K562 (cell line): ENCODE results near the gene ZC3HAV1L. TPM values are rescaled to one million over a fixed set of nuclear protein-coding genes. Genes with fewer than 3 reads are reported as not detected.
A peak's percentile ranks its signal among the peaks of the same experiment; 100 is the strongest.

Source experiments
- ATF7 ChIP-seq: fragments of 450-650 bp; IDR thresholded peaks from 2 replicates; pipeline ENCODE4 v1.7.1; 2014; ENCODE audit warnings: mild to moderate bottlenecking, moderate library complexity
- DPF2 ChIP-seq: fragments of 450-650 bp; IDR thresholded peaks from 2 replicates; pipeline ENCODE4 v1.6.1; 2016
- ELF4 ChIP-seq: fragments of 450-650 bp; formaldehyde crosslinking; IDR thresholded peaks from 2 replicates; pipeline ENCODE4 v1.4.0; 2022; ENCODE audit warnings: missing genetic modification characterization
- FOXJ2 ChIP-seq: fragments of 200-800 bp; sonication (Bioruptor generic); IDR thresholded peaks from 2 replicates; pipeline ENCODE4 v1.6.1; 2016; ENCODE audit warnings: missing genetic modification characterization, missing compliant biosample characterization
- KLF16 ChIP-seq: IDR thresholded peaks from 2 replicates; pipeline ENCODE4 v1.6.1; 2016; ENCODE audit warnings: antibody characterized with exemption
- MYNN ChIP-seq, 2 experiments: sonication (generic); formaldehyde crosslinking in 1 of 2; IDR thresholded peaks; 2 replicates each; pipeline versions ENCODE4 v1.5.0 to v1.6.1; 2016 to 2020; ENCODE audit warnings: antibody characterized with exemption in 1 of 2, missing genetic modification reagents in 1 of 2
- NFXL1 ChIP-seq: fragments of 450-650 bp; formaldehyde crosslinking; IDR thresholded peaks from 2 replicates; pipeline ENCODE4 v1.4.0; 2021; ENCODE audit warnings: mild to moderate bottlenecking
- STAG1 ChIP-seq: sonication (generic); formaldehyde crosslinking; IDR thresholded peaks from 2 replicates; pipeline ENCODE4 v1.5.0; 2020; ENCODE audit warnings: missing genetic modification reagents, borderline replicate concordance
- TEAD4 ChIP-seq, 2 experiments: sonication (generic) in 1 of 2; formaldehyde crosslinking in 1 of 2; IDR thresholded peaks; 2 replicates each; pipeline versions ENCODE4 v1.6.1 to v1.8.0; 2012 to 2022; ENCODE audit warnings: borderline replicate concordance in 1 of 2, inconsistent platforms in 1 of 2, low read length in 1 of 2, mild to moderate bottlenecking in 1 of 2, missing genetic modification reagents in 1 of 2
- polyA plus RNA-seq, 8 experiments: library from polyadenylated mRNA; depleted of rRNA in 4 of 8; stranded (reverse) in 5 of 8; unstranded in 3 of 8; fragments of >200 nt; fragmentation: Nextera tagmentation in 2 of 8; fragmentation: Illumina TruSeq in 1 of 8; extraction: Ambion mirVana in 2 of 8; extraction: Trizol in 1 of 8; gene quantifications; 2 replicates each; pipeline versions ENCODE4 v1.2.1 to v1.2.3, GENCODE V29; 2011 to 2014; ENCODE audit warnings: inconsistent platforms in 1 of 8, missing spikeins in 1 of 8
- total RNA-seq, 7 experiments: library from RNA; depleted of rRNA in 6 of 7; stranded (reverse); fragments of >200 nt in 6 of 7; fragmentation: Illumina TruSeq in 2 of 7; extraction: Trizol in 2 of 7; gene quantifications; 2 replicates each; pipeline versions ENCODE4 v1.2.1 to v1.2.3, GENCODE V29; 2011 to 2021; ENCODE audit warnings: low replicate concordance in 1 of 7
- TF ChIP-seq, protein P1 (sequence below): IDR thresholded peaks from 2 replicates; pipeline ENCODE4 v1.6.1; 2011; ENCODE audit warnings: borderline replicate concordance, low read depth, mild to moderate bottlenecking, moderate library complexity, low read length; ENCODE audit not compliant: insufficient read depth, poor library complexity, severe bottlenecking
- TF ChIP-seq, protein P2 (sequence below), 3 experiments: fragments of 200-800 bp in 1 of 3; sonication (Bioruptor generic) in 1 of 3; sonication (generic) in 1 of 3; formaldehyde crosslinking in 1 of 3; IDR thresholded peaks; 2 replicates each; pipeline versions ENCODE4 v1.6.1 to v1.8.0; 2016 to 2022; ENCODE audit warnings: mild to moderate bottlenecking in 2 of 3, missing compliant biosample characterization in 2 of 3, missing genetic modification characterization in 2 of 3, missing genetic modification reagents in 1 of 3
- TF ChIP-seq, protein P3 (sequence below): fragments of 450-650 bp; IDR thresholded peaks from 2 replicates; pipeline ENCODE4 v1.6.1; 2016; ENCODE audit warnings: mild to moderate bottlenecking
- TF ChIP-seq, protein P4 (sequence below): fragments of 450-650 bp; IDR thresholded peaks from 2 replicates; pipeline ENCODE4 v1.6.1; 2017; ENCODE audit warnings: antibody characterized with exemption, mild to moderate bottlenecking
- TF ChIP-seq, protein P5 (sequence below): fragments of 450-650 bp; IDR thresholded peaks from 2 replicates; pipeline ENCODE4 v1.6.1; 2016

The ZC3HAV1L gene
- total and polyA plus RNA-seq, 9 of the 15 experiments (the other 6 are each of a cell fraction or from before 2014, with no cell fraction given) = not detected

DNA sequence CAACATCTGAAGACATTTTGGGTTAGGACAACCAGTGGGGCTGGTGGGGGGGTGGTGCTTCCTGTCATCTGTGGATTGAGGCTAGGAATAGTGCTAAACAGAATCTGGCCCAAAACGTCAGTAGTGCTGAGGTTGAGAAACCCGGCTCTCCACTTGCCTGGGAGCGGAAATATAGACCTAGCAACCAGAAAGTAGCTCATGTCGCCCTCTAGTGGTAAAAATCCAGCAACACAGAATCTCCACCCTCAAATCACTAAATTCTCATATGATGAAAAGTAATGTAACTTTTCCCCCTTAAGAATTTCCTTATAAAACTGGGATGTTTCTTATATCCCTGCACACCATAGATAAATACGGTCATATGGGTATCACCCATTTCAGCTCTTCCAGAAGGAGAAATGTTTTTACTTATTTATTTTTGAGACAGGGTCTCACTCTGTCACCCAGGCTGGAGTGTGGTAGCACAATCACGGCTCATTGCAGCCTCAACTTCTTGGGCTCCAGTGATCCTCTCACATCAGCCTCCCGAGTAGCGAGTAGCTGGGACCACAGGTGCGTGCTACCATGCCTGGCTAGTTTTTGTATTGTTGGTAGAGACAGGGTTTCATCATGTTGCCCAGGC, 39.3 kb upstream of the ZC3HAV1L start (continued):
- TF ChIP-seq NFXL1 (CRISPR knock-in tag) = no peak
- TF ChIP-seq, protein P1, sequence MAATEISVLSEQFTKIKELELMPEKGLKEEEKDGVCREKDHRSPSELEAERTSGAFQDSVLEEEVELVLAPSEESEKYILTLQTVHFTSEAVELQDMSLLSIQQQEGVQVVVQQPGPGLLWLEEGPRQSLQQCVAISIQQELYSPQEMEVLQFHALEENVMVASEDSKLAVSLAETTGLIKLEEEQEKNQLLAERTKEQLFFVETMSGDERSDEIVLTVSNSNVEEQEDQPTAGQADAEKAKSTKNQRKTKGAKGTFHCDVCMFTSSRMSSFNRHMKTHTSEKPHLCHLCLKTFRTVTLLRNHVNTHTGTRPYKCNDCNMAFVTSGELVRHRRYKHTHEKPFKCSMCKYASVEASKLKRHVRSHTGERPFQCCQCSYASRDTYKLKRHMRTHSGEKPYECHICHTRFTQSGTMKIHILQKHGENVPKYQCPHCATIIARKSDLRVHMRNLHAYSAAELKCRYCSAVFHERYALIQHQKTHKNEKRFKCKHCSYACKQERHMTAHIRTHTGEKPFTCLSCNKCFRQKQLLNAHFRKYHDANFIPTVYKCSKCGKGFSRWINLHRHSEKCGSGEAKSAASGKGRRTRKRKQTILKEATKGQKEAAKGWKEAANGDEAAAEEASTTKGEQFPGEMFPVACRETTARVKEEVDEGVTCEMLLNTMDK = peak; percentile 42
- no peak for TF ChIP-seq ELF4 (CRISPR knock-in tag)
- peak; percentile 43 for TF ChIP-seq ATF7
- 0 out of 2 replicates have a peak, but pooled peaks have one; percentile 8 for TF ChIP-seq MYNN (IDR thresholded peaks at IDR 0.05)
- TF ChIP-seq MYNN (CRISPR knock-in tag; IDR thresholded peaks at IDR 0.05) = no peak
- TF ChIP-seq, protein P2, sequence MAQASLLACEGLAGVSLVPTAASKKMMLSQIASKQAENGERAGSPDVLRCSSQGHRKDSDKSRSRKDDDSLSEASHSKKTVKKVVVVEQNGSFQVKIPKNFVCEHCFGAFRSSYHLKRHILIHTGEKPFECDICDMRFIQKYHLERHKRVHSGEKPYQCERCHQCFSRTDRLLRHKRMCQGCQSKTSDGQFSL (CRISPR knock-in tag; IDR thresholded peaks at IDR 0.05) = no peak
- TF ChIP-seq, protein P2 (tag; IDR thresholded peaks at IDR 0.05) = no peak; a peak in 1 of 4 replicates
- peak; percentile 89 for TF ChIP-seq TEAD4 (IDR thresholded peaks at IDR 0.05; ENCODE audit: low read length)
- no peak for TF ChIP-seq TEAD4 (CRISPR knock-in tag; IDR thresholded peaks at IDR 0.05; ENCODE audit: borderline replicate concordance)
- peak; percentile 23; the same call in 1 of the 2 replicates for TF ChIP-seq DPF2
- peak; percentile 28; the same call in 1 of the 2 replicates for TF ChIP-seq KLF16
- no peak for TF ChIP-seq FOXJ2
- TF ChIP-seq, protein P3, sequence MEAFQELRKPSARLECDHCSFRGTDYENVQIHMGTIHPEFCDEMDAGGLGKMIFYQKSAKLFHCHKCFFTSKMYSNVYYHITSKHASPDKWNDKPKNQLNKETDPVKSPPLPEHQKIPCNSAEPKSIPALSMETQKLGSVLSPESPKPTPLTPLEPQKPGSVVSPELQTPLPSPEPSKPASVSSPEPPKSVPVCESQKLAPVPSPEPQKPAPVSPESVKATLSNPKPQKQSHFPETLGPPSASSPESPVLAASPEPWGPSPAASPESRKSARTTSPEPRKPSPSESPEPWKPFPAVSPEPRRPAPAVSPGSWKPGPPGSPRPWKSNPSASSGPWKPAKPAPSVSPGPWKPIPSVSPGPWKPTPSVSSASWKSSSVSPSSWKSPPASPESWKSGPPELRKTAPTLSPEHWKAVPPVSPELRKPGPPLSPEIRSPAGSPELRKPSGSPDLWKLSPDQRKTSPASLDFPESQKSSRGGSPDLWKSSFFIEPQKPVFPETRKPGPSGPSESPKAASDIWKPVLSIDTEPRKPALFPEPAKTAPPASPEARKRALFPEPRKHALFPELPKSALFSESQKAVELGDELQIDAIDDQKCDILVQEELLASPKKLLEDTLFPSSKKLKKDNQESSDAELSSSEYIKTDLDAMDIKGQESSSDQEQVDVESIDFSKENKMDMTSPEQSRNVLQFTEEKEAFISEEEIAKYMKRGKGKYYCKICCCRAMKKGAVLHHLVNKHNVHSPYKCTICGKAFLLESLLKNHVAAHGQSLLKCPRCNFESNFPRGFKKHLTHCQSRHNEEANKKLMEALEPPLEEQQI = peak; percentile 50; the same call in 1 of the 2 replicates
- TF ChIP-seq, protein P4, sequence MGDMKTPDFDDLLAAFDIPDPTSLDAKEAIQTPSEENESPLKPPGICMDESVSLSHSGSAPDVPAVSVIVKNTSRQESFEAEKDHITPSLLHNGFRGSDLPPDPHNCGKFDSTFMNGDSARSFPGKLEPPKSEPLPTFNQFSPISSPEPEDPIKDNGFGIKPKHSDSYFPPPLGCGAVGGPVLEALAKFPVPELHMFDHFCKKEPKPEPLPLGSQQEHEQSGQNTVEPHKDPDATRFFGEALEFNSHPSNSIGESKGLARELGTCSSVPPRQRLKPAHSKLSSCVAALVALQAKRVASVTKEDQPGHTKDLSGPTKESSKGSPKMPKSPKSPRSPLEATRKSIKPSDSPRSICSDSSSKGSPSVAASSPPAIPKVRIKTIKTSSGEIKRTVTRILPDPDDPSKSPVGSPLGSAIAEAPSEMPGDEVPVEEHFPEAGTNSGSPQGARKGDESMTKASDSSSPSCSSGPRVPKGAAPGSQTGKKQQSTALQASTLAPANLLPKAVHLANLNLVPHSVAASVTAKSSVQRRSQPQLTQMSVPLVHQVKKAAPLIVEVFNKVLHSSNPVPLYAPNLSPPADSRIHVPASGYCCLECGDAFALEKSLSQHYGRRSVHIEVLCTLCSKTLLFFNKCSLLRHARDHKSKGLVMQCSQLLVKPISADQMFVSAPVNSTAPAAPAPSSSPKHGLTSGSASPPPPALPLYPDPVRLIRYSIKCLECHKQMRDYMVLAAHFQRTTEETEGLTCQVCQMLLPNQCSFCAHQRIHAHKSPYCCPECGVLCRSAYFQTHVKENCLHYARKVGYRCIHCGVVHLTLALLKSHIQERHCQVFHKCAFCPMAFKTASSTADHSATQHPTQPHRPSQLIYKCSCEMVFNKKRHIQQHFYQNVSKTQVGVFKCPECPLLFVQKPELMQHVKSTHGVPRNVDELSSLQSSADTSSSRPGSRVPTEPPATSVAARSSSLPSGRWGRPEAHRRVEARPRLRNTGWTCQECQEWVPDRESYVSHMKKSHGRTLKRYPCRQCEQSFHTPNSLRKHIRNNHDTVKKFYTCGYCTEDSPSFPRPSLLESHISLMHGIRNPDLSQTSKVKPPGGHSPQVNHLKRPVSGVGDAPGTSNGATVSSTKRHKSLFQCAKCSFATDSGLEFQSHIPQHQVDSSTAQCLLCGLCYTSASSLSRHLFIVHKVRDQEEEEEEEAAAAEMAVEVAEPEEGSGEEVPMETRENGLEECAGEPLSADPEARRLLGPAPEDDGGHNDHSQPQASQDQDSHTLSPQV = peak; percentile 55
- peak; percentile 11; the same call in 1 of the 2 replicates for TF ChIP-seq STAG1
- TF ChIP-seq, protein P5, sequence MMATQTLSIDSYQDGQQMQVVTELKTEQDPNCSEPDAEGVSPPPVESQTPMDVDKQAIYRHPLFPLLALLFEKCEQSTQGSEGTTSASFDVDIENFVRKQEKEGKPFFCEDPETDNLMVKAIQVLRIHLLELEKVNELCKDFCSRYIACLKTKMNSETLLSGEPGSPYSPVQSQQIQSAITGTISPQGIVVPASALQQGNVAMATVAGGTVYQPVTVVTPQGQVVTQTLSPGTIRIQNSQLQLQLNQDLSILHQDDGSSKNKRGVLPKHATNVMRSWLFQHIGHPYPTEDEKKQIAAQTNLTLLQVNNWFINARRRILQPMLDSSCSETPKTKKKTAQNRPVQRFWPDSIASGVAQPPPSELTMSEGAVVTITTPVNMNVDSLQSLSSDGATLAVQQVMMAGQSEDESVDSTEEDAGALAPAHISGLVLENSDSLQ = no peak
